ENCODE results near the gene TBCB. TPM values are rescaled to one million over a fixed set of nuclear protein-coding genes. Genes with fewer than 3 reads are reported as not detected.
"Not testable (repeated sequence)": the region's sequence is repeated elsewhere in the genome, so short reads cannot be mapped to it uniquely, and the experiment has no call there.

Gene TBCB
- total RNA-seq, 1 donor from 2014 or later = 228 TPM

DNA sequence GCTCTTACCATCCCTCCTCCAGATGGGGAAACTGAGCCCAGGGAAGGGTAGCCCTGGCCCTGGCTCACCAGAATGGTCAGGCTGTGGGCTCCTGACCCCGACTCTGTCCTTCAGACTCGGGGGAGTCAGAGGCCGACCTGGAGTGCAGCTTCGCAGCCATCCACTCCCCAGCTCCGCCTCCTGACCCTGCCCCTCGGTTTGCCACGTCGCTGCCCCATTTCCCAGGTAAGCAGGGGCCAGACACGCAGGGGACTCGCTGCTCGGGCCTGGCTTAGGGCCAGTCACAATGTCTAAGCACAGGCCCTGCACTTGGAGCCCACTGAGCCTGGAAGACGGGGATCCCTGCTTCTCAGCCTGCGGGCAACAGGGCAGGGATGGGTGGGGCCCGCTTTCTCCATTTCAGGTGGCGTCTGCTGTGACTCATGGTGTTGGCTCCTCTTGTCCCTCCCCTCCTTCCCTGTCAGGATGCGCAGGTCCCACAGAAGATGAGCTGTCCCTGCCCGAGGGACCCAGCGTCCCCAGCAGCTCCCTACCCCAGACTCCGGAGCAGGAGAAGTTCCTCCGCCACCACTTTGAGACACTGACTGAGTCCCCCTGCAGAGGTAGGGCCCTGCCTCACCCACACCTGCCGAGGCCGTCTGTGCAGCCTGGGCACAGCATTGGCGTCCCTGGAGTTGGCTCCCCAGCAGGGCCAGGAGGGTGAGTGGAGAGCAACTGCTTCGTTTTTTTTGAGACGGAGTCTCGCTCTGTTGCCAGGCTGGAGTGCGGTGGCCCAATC is 13.5 kb upstream of the TBCB start:
- DNase-seq (ENCODE audit: low read depth) = no peak

DNA sequence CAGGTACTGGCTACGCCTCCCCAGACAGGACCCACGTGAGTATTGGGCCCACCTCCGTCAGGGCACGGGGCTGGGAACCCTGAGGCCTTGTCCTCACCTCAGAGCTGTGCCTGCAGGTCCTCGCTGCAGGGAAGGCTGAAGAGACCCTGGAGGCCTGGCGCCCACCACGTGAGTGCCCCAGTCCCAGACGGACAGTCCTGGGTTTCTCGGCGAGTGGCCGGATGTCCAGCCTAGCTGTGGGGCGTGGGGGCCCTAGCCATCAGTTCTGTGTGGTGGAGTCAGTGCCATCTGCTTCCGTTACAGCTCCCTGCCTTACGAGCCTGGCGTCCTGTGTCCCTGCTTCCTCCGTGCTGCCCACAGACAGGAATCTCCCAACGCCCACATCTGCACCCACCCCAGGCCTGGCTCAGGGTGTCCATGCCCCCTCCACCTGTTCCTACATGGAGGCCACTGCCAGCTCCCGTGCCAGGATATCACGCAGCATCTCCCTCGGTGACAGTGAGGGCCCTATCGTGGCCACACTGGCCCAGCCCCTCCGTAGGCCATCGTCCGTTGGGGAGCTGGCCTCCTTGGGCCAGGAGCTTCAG is 12.1 kb upstream of the TBCB start:
- no peak for DNase-seq (ENCODE audit: low read depth)

GRCh38 chr19:36103842-36104552 is 11.3 kb upstream of the TBCB start:
- no peak for DNase-seq (ENCODE audit: low read depth)

GRCh38 chr19:36106441-36106840 is 8.8 kb upstream of the TBCB start:
- no peak for DNase-seq (ENCODE audit: low read depth)

DNA sequence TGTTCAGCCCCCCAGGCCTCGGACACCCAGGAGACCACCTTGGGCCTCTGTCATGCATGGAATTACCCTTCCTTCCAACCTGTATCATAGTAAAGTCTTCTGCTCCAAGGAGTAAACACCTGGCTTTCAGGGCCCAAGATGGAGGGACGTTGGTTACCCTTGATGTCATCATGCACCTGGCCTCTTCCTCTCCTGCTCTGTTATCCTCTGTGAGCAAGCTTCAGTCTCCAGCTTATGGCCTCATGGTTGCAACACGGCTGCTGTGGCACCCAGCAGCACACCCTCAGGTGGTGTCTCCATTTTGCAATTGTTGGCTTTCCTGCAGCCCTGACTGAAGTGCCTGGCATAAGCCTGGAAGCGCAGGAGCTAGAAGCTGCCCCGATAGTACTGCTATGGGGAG is 8.3 kb upstream of the TBCB start:
- DNase-seq (ENCODE audit: low read depth) = no peak

DNA sequence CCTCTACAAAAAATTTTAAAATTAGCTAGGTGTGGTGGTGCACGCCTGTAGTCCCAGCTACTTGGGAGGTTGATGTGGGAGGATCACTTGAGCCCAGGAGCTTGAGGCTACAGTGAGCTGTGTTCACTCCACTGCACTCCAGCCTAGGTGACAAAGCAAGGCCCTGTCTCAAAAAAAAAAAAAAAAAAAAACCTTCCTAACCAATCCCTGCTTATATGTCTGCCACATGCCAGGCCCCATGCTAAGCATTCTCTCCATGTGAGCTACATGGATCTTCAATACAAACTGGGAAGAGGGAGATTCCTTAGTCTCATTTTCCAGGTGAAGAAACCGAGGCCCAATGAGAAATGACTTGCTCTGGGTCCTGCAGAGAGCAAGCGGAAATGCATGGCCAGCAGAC is 6.6 kb upstream of the TBCB start:
- DNase-seq (ENCODE audit: low read depth) = no peak

- no peak for DNase-seq (ENCODE audit: low read depth)
Observed at GRCh38 chr19:36110487-36111199, 4.6 kb upstream of the TBCB start, which contains the start of gene OVOL3. OVOL3 (plus strand) TSS chr19:36111143; CDS start chr19:36111203, 60 bp downstream.

DNA sequence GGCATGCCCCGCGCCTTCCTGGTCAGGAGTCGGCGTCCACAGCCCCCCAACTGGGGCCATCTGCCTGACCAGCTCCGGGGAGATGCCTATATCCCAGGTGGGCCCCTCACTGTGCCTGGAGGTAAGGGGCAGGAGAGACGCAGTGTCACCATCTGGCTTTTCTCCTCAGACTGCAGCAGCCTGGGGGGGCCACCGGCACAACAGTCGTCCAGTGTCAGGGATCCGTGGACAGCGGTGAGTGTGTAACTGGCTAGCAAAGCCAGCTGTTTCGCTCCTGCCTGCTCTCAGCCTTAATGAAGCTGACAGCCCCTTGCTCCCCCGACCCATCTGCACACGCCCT is 4.1 kb upstream of the TBCB start:
- no peak for DNase-seq (ENCODE audit: low read depth)

DNA sequence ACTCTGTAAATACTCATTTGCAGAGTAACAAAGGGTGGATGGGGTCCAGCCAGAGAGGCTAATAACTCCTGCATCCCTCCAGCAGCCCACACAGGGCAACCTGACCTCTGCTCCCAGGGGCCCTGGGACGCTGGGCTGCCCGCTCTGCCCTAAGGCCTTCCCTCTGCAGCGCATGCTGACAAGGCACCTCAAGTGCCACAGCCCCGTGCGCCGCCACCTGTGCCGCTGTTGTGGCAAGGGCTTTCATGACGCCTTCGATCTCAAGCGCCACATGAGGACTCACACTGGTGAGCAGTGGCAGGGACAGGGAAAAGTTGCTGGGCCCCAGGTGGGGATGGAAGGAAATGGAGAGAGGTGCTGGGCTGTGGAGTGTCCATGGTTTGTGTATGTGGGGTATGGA is 2.6 kb upstream of the TBCB start:
- no peak for DNase-seq (ENCODE audit: low read depth)

GRCh38 chr19:36113425-36113824 is 1.8 kb upstream of the TBCB start:
- DNase-seq (ENCODE audit: low read depth) = no peak

DNA sequence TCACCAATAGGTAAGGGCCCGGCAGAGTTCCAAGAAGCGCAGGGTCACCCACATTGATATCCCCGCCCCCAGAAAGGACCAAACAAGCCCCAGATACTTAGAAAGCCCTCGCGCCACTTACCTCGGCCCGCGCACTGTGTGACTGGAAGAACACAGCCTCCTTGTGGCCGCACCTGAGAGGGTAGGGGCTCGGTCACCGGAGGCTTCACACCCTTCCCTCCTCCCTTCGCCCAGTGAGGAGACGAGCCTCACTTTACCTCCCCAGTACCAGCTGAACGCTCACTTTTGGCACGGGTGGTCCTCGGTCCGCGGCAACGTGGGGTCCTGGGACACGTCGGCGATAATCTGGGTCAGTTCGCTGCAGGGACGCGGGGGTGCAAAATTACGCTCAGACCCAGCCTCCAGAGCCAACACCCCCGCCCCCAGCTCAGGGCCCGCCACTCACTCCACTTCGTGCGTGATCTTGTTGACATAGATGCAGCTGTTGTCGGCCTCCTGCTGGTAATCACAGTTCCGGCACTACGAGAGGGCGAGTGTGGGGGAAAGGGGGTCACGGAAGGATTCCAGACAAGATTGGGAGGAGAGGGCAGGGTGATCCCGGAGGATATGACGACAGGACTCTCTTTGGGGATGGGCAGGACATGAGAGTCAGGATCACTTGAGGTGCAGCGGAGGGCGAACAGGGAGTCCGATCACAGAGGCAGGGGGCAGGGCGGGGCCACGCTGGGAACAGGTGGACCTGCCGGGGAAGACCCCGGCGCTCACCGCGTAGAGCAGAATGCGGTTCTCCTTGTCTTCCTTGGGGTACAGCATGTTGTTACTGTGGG is 1.2 kb upstream of the TBCB start:
- DNase-seq (ENCODE audit: low read depth) = no peak

DNA sequence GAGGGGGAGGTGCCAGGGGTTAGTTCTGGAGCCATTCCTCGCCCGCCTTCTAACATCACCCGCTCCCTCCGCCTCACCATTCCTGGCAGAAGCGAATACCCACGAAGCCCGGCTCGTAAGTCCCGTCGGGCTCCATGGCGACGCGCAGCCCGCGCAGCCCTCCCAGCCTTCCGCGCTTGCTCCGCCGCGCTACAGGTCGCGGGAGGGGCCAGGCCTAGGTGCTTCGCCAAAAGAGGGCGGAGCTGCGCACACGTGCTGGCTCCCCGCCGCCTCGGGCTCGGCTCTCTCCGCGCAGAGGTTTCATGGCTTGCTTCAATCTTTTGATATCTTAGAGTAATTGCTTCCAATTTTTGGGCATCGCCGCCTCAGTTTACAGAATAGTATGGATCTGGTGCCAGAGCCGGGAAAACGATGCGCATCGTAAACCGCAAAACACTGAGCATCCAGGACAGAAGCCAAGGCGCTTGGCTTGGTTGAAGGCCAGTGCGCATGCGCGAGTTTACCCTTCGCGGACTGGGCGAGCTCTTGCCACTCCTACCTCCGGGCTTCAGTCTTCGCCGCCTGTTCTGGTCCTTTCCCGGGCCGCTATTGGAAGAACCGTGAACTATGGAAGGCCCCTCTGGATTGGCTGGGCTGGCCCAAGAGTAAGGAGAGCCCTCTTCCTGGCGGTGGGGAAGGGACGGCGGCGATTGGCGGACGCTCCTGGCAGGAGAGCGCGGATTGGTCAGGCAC is 381 bp upstream of the TBCB start, which contains the start of gene POLR2I:
TSS of gene POLR2I (minus strand) at position 155 of the 732 bp plus-strand sequence. CDS start at position 136, 19 bp downstream.
- peak; percentile 99 for DNase-seq (ENCODE audit: low read depth)

- no peak for DNase-seq (ENCODE audit: low read depth)
Observed at GRCh38 chr19:36116344-36116637, 1.0 kb downstream of the TBCB start.

GRCh38 chr19:36120092-36120983 is 5.1 kb downstream of the TBCB start:
- DNase-seq (ENCODE audit: low read depth) = no peak

GRCh38 chr19:36120984-36121358 is 5.7 kb downstream of the TBCB start:
- no peak for DNase-seq (ENCODE audit: low read depth)

DNA sequence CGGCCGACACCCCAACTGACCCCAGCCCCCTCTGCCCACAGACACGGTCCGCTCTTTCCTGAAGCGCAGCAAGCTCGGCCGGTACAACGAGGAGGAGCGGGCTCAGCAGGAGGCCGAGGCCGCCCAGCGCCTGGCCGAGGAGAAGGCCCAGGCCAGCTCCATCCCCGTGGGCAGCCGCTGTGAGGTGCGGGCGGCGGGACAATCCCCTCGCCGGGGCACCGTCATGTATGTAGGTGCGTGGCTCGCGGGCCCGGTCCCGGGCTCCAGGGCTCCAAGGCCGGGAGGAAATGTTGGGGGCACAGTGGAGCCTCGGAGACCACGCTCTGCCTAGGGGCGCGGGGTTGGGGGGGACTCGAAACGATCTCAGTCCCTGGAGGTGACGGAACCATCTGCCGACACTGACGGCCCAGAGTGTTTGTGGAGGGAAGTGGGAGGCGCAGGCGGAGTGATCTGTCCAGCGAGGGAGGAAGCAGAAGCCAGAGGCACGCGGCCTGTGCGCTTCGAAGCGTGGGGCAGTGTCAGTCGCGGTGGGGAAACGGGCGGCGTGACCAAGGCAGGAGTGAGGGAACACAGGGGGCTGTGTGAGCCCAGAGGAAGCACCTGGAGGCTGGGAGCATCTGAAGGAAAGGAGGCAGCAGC is 6.3 kb downstream of the TBCB start:
- DNase-seq (ENCODE audit: low read depth) = no peak

- no peak for DNase-seq (ENCODE audit: low read depth)
Observed at GRCh38 chr19:36125557-36125956, 10.3 kb downstream of the TBCB start.

DNA sequence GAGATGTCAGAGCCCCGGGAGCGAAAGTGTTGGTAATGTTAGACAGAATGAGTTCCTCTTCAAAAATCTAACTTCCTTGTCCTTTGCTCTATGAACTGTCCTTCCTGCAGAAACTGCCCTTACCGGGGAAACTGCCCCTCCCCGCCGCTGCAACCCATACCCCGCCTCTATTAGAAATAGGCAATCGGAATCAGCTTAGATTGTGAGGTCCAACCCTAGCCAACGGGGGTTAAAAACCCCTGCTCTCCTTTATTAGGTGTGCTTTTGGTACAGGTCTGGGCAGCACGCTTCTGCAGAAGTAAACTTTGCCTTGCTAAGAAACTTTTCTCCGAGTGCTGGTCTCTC is 13.1 kb downstream of the TBCB start:
- DNase-seq (ENCODE audit: low read depth) = no peak

DNA sequence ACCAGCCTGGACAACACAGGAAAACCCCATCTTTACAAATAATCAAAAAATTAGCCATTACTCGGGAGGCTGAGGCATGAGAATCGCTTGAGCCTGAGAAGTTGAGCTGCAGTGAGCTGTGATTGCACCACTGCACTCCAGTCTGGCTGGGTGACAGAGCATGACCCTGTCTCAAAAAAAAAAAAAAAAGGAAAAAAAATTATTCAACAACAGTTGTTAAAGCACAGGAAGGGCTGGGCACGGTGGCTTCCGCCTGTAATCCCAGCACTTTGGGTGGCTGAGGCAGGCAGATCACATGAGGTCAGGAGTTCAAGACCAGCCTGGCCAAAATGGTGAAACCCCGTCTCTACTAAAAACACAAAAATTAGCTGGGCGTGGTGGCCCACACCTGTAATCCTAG is 16.0 kb downstream of the TBCB start:
- DNase-seq (ENCODE audit: low read depth) = peak; percentile 36

DNA sequence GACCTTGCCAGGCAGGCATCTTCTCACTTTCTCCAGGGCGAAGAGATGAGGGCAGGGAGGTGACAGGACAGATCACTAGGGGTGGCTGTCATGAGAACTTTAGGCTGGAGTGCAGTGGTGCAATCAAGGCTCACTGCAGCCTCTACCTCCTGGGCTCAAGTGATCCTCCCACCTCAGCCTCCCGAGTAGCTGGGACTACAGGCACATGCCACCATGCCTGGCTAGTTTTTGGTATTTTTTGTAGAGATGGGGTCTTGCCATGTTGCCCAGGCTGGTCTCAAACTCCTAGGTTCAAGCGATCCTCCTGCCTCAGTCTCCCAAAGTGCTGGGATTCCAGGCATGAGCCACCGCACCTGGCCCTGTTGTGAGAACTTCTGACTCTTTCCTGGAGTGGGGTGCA is 19.6 kb downstream of the TBCB start:
- not testable (repeated sequence) for DNase-seq (ENCODE audit: low read depth)

Measured in renal cortical epithelial cell (primary cell).